Subcutaneous adipose tissue (tissue), 4 donors: Measurements from ENCODE around the gene ARMC9. TPM values are rescaled to one million over a fixed set of nuclear protein-coding genes. Genes with fewer than 3 reads are reported as not detected.

Experiments used
- total RNA-seq, 4 donors: library from RNA; depleted of rRNA; stranded (reverse); fragments of >200 nt; gene quantifications; one replicate each; pipeline ENCODE4 v1.1.0, GENCODE V29; 2016
- TF ChIP-seq, protein P1 (sequence below): fragments of 450-650 bp; IDR thresholded peaks from one replicate; pipeline ENCODE4 v1.5.1; 2016; ENCODE audit warnings: low read depth, mild to moderate bottlenecking, control low read depth, antibody characterized with exemption, moderate library complexity

The ARMC9 gene
- total RNA-seq, 4 donors from 2014 or later: 0.98 to 16.5 (median 4.6) TPM

DNA sequence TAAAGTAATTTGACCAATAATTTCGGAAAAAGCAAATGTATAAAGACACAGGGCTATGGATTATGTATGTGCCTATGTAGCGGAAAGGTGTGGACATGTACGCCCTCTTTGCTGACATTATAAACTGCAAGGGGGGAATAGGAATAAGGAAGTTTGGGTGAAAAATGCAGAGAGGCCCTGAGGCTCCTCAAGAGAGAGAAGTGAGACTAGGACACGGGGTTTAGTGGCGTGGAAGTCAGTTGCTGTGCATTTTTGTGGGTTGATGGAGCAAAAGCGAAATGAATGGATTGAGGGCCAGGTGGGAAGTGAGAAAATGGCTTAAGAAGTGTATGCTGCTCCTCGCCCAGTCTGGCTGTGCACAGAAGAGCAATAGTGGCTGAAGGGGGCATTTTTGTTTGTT lies 100.8 kb downstream of the ARMC9 start:
- TF ChIP-seq, protein P1, sequence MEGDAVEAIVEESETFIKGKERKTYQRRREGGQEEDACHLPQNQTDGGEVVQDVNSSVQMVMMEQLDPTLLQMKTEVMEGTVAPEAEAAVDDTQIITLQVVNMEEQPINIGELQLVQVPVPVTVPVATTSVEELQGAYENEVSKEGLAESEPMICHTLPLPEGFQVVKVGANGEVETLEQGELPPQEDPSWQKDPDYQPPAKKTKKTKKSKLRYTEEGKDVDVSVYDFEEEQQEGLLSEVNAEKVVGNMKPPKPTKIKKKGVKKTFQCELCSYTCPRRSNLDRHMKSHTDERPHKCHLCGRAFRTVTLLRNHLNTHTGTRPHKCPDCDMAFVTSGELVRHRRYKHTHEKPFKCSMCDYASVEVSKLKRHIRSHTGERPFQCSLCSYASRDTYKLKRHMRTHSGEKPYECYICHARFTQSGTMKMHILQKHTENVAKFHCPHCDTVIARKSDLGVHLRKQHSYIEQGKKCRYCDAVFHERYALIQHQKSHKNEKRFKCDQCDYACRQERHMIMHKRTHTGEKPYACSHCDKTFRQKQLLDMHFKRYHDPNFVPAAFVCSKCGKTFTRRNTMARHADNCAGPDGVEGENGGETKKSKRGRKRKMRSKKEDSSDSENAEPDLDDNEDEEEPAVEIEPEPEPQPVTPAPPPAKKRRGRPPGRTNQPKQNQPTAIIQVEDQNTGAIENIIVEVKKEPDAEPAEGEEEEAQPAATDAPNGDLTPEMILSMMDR: no peak

DNA sequence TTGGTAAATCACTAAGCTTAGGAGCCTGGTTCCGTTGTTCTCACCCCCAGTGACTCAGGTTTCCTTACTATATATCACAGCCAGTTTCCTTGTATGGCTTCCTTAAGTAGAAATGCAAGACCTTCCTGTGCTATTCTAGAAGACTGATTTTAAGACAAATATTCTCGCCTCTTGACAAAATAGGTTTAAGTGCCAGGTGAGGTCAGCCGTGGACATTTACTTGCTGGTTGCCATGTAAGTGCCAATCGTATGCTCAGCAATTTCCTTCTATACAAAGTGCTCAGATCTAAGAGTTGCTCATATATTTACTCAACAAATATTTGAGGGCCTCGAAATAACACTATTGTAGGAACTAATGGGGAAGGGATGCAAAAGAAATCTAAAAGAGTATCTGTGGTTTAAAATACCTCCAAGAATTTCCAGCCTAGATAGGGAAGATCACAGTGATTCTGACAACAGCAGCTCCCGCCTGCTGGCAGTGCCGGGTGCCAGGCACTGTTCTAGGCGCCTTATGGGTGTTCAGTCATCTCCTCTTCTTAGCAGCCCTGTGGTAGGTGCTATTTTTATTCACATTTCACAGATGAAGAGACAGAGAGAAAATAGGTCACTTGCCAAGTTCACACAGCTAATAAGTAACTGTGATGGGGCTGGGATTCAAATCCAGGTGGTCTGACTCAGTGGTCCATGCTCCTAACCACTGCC lies 101.7 kb downstream of the ARMC9 start:
- TF ChIP-seq, protein P1: no peak

- TF ChIP-seq, protein P1: no peak
These were observed 102.3 kb downstream of the ARMC9 start for GRCh38 chr2:231300722-231301076.

DNA sequence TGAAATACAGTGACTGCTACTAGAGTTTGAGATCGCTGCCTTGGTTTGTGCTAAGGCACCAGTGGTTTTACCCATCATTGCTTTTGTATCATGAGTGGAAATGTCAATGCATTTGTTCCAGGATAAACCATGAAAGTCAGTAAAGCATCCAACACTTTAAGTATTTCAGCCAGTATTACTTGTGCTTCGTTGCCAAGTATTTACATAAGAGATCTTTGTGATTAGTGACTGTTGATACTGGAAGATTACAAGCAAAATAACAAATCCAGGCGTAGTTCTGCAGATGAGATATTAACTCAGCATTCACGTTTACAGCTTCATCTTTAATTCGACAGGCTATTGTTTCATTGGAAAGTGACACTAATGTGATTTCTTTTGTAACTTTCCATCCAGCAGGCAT lies 106.8 kb downstream of the ARMC9 start:
- TF ChIP-seq, protein P1: no peak

- TF ChIP-seq, protein P1: no peak
These were observed 108.5 kb downstream of the ARMC9 start for GRCh38 chr2:231306791-231307393.

- TF ChIP-seq, protein P1: no peak
These were observed 109.8 kb downstream of the ARMC9 start for GRCh38 chr2:231308219-231308618.

DNA sequence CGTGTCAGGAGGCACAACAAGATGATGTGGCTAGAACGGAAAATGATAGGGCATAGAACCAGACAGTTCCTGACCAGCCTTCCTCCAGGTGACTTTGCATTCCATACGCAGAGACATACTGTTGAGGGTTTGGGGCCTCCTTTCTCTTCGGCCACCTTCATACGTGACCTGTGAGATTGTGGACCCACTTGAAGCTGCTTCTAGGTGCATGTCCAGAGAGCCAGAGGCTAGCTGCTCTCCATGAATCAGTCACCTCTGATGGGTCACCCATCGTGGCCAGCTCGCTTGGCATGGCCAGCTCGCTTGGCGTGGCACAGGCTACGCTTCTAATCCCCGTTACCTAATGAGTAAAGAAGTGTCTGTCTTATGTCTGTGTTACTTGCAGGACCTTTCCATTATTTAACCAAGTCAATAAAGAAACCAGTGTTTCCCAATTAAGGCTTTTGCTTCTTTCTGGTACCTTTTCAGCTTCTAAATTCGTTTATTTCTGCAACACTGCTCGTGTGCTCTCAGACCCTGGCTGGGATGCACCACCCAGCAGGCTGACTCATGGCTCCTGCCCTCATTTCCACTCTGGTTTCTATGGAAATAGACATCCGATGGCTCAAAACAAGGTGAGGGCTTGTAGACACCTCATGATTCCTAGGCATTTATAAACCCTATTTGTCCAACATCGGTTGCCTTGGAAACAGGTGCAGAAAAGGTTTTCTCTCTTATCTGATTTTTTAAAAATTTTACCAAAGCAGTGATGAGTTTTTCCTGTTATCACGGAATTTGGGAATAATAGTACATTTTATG lies 110.4 kb downstream of the ARMC9 start:
- TF ChIP-seq, protein P1: no peak
